ENCODE results near the gene KLHDC10. TPM values are rescaled to one million over a fixed set of nuclear protein-coding genes. Genes with fewer than 3 reads are reported as not detected.

The KLHDC10 gene
- total and polyA plus RNA-seq, 2 donors from 2014 or later = 15.7 to 38.9 TPM

GRCh38 chr7:130114776-130115175 lies 44.4 kb downstream of the KLHDC10 start:
- Histone ChIP-seq H3K36me3 (ENCODE audit: control insufficient read depth in 2 of 3, insufficient read depth in 3 of 3, low read length in 3 of 3) (peaks cover 0 to 2% (median 0%) of the 10 kb centered on the region in 3 donors), H3K27ac (ENCODE audit: low read depth in 2 of 2, low read length in 2 of 2) (no peak overlapping the region), H3K4me1 (ENCODE audit: control insufficient read depth in 2 of 3, insufficient read depth in 2 of 3, low read depth in 1 of 3, low read length in 3 of 3) (no peaks in the 10 kb centered on the region), H3K9me3 (ENCODE audit: control insufficient read depth in 2 of 3, insufficient read depth in 1 of 3, low read length in 3 of 3) (no peaks in the 10 kb centered on the region), H3K27me3 (ENCODE audit: control insufficient read depth, insufficient read depth, low read length) (no peaks in the 10 kb centered on the region), H3K9ac (ENCODE audit: low read length in 3 of 3) (no peak overlapping the region), H3K4me3 (ENCODE audit: low read length in 3 of 3) (no peak overlapping the region)
- intact Hi-C loops (cut with DNase I) = no loop called here
- FAIRE-seq (no peak), DNase-seq (no peak)
- no peak for TF ChIP-seq CTCF (IDR thresholded peaks at IDR 0.05; ENCODE audit: borderline replicate concordance, extremely low read depth, insufficient read depth)

GRCh38 chr7:130118294-130118693 lies 48.0 kb downstream of the KLHDC10 start:
- H3K9me3 ChIP-seq (ENCODE audit: control insufficient read depth in 2 of 3, insufficient read depth in 1 of 3, low read length in 3 of 3) = no peaks in the 10 kb centered on the region
- H3K36me3 ChIP-seq (ENCODE audit: control insufficient read depth in 2 of 3, insufficient read depth in 3 of 3, low read length in 3 of 3) = peaks cover 11 to 22% (median 12%) of the 10 kb centered on the region in 3 donors
- FAIRE-seq = no peak
- H3K4me1 ChIP-seq (ENCODE audit: control insufficient read depth in 2 of 3, insufficient read depth in 2 of 3, low read depth in 1 of 3, low read length in 3 of 3) = no peaks in the 10 kb centered on the region
- no peak overlapping the region for H3K9ac ChIP-seq (ENCODE audit: low read length in 3 of 3)
- TF ChIP-seq CTCF (IDR thresholded peaks at IDR 0.05; ENCODE audit: borderline replicate concordance, extremely low read depth, insufficient read depth) = no peak
- H3K4me3 ChIP-seq (ENCODE audit: low read length in 3 of 3) = no peak overlapping the region
- no peak overlapping the region for H3K27ac ChIP-seq (ENCODE audit: low read depth in 2 of 2, low read length in 2 of 2)
- intact Hi-C loops (cut with DNase I) = no loop called here
- no peaks in the 10 kb centered on the region for H3K27me3 ChIP-seq (ENCODE audit: control insufficient read depth, insufficient read depth, low read length)
- no peak for DNase-seq

- H3K9me3 ChIP-seq (ENCODE audit: control insufficient read depth in 2 of 3, insufficient read depth in 1 of 3, low read length in 3 of 3) = no peaks in the 10 kb centered on the region
- FAIRE-seq = no peak
- H3K4me3 ChIP-seq (ENCODE audit: low read length in 3 of 3) = no peak overlapping the region
- no peak overlapping the region for H3K27ac ChIP-seq (ENCODE audit: low read depth in 2 of 2, low read length in 2 of 2)
- no peaks in the 10 kb centered on the region for H3K27me3 ChIP-seq (ENCODE audit: control insufficient read depth, insufficient read depth, low read length)
- intact Hi-C loops (cut with DNase I) = no loop called here
- H3K4me1 ChIP-seq (ENCODE audit: control insufficient read depth in 2 of 3, insufficient read depth in 2 of 3, low read depth in 1 of 3, low read length in 3 of 3) = no peaks in the 10 kb centered on the region
- no peak for TF ChIP-seq CTCF (IDR thresholded peaks at IDR 0.05; ENCODE audit: borderline replicate concordance, extremely low read depth, insufficient read depth)
- no peak for DNase-seq
- H3K36me3 ChIP-seq (ENCODE audit: control insufficient read depth in 2 of 3, insufficient read depth in 3 of 3, low read length in 3 of 3) = peaks cover 11 to 22% (median 12%) of the 10 kb centered on the region in 3 donors
- no peak overlapping the region for H3K9ac ChIP-seq (ENCODE audit: low read length in 3 of 3)
Measured at GRCh38 chr7:130118801-130119200, 48.5 kb downstream of the KLHDC10 start.

- TF ChIP-seq CTCF (IDR thresholded peaks at IDR 0.05; ENCODE audit: borderline replicate concordance, extremely low read depth, insufficient read depth) = no peak
- H3K36me3 ChIP-seq (ENCODE audit: control insufficient read depth in 2 of 3, insufficient read depth in 3 of 3, low read length in 3 of 3) = peaks cover 16 to 32% (median 16%) of the 10 kb centered on the region in 3 donors
- H3K4me1 ChIP-seq (ENCODE audit: control insufficient read depth in 2 of 3, insufficient read depth in 2 of 3, low read depth in 1 of 3, low read length in 3 of 3) = peaks cover 0 to 4% (median 0%) of the 10 kb centered on the region in 3 donors
- no peak overlapping the region for H3K9ac ChIP-seq (ENCODE audit: low read length in 3 of 3)
- H3K27me3 ChIP-seq (ENCODE audit: control insufficient read depth, insufficient read depth, low read length) = no peaks in the 10 kb centered on the region
- H3K4me3 ChIP-seq (ENCODE audit: low read length in 3 of 3) = no peak overlapping the region
- H3K27ac ChIP-seq (ENCODE audit: low read depth in 2 of 2, low read length in 2 of 2) = no peak overlapping the region
- intact Hi-C loops (cut with DNase I) = no loop called here
- no peak for FAIRE-seq
- no peaks in the 10 kb centered on the region for H3K9me3 ChIP-seq (ENCODE audit: control insufficient read depth in 2 of 3, insufficient read depth in 1 of 3, low read length in 3 of 3)
- no peak for DNase-seq
Measured at GRCh38 chr7:130123501-130123900, 53.2 kb downstream of the KLHDC10 start.

All from kidney (tissue), 14 donors.